Ishikawa (cell line): ENCODE results near the gene IQCM.

ENCODE experiments used
- CEBPB ChIP-seq: IDR thresholded peaks from 2 replicates; pipeline ENCODE4 v1.6.1; 2012
- CREB1 ChIP-seq: IDR thresholded peaks from 2 replicates; pipeline ENCODE4 v1.6.1; 2012; ENCODE audit warnings: low read depth
- EGR1 ChIP-seq: IDR thresholded peaks from 2 replicates; pipeline ENCODE4 v1.6.1; 2012
- EP300 ChIP-seq: IDR thresholded peaks from 2 replicates; pipeline ENCODE4 v1.6.1; 2012; ENCODE audit warnings: borderline replicate concordance
- FOXM1 ChIP-seq: IDR thresholded peaks from 2 replicates; pipeline ENCODE4 v1.6.1; 2012; ENCODE audit warnings: low read depth, borderline replicate concordance
- MAX ChIP-seq: IDR thresholded peaks from 2 replicates; pipeline ENCODE4 v1.6.1; 2012
- RAD21 ChIP-seq: IDR thresholded peaks from 2 replicates; pipeline ENCODE4 v1.6.1; 2012; ENCODE audit warnings: low read depth
- REST ChIP-seq: IDR thresholded peaks from 2 replicates; pipeline ENCODE4 v1.6.1; 2012; ENCODE audit warnings: low read depth, mild to moderate bottlenecking
- TAF1 ChIP-seq: IDR thresholded peaks from 2 replicates; pipeline ENCODE4 v1.6.1; 2012; ENCODE audit warnings: low read depth, mild to moderate bottlenecking
- TEAD4 ChIP-seq: IDR thresholded peaks from 2 replicates; pipeline ENCODE4 v1.6.1; 2012
- USF1 ChIP-seq: IDR thresholded peaks from 2 replicates; pipeline ENCODE4 v1.6.1; 2012
- YY1 ChIP-seq: IDR thresholded peaks from 2 replicates; pipeline ENCODE4 v1.6.1; 2012; ENCODE audit warnings: low read depth

- TF ChIP-seq EP300 = no peak
- no peak for TF ChIP-seq YY1
- TF ChIP-seq CEBPB = no peak
- TF ChIP-seq CREB1 = no peak
- TF ChIP-seq TEAD4 = no peak
- no peak for TF ChIP-seq REST
- no peak for TF ChIP-seq MAX
- TF ChIP-seq FOXM1 = no peak
- TF ChIP-seq EGR1 = no peak
- no peak for TF ChIP-seq TAF1
- TF ChIP-seq RAD21 = no peak
- no peak for TF ChIP-seq USF1
These were observed 26.0 kb upstream of the IQCM start for GRCh38 chr4:149841686-149842085.
